Astrocyte of the cerebellum (primary cell): Measurements from ENCODE around the gene TXNRD1.

Experiments used
- DNase-seq: peaks from one replicate; pipeline ENCODE4 v3.0.0-alpha.2; 2011; ENCODE audit warnings: low read depth
- H3K4me3 ChIP-seq: 2 replicates; pipeline ENCODE4 v1.5.1; 2011; ENCODE audit warnings: mild to moderate bottlenecking, low read depth, low read length, moderate library complexity
- in situ Hi-C: cut with HindIII; loops from 2 replicates; pipeline ENCODE4 v1.10.0; 2017; ENCODE audit warnings: low sequenced_read_pairs
- TF ChIP-seq, protein P1 (sequence below): IDR thresholded peaks from 2 replicates; pipeline ENCODE4 v1.5.1; 2012; ENCODE audit warnings: low read length, low read depth, moderate library complexity, mild to moderate bottlenecking; ENCODE audit errors: missing control alignments

Gene TXNRD1

GRCh38 chr12:104314242-104314614 is 98.6 kb downstream of the TXNRD1 start:
- in situ Hi-C loops: no loop called here
- no peak for DNase-seq
- no peak overlapping the region for H3K4me3 ChIP-seq
- TF ChIP-seq, protein P1, sequence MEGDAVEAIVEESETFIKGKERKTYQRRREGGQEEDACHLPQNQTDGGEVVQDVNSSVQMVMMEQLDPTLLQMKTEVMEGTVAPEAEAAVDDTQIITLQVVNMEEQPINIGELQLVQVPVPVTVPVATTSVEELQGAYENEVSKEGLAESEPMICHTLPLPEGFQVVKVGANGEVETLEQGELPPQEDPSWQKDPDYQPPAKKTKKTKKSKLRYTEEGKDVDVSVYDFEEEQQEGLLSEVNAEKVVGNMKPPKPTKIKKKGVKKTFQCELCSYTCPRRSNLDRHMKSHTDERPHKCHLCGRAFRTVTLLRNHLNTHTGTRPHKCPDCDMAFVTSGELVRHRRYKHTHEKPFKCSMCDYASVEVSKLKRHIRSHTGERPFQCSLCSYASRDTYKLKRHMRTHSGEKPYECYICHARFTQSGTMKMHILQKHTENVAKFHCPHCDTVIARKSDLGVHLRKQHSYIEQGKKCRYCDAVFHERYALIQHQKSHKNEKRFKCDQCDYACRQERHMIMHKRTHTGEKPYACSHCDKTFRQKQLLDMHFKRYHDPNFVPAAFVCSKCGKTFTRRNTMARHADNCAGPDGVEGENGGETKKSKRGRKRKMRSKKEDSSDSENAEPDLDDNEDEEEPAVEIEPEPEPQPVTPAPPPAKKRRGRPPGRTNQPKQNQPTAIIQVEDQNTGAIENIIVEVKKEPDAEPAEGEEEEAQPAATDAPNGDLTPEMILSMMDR: no peak

DNA sequence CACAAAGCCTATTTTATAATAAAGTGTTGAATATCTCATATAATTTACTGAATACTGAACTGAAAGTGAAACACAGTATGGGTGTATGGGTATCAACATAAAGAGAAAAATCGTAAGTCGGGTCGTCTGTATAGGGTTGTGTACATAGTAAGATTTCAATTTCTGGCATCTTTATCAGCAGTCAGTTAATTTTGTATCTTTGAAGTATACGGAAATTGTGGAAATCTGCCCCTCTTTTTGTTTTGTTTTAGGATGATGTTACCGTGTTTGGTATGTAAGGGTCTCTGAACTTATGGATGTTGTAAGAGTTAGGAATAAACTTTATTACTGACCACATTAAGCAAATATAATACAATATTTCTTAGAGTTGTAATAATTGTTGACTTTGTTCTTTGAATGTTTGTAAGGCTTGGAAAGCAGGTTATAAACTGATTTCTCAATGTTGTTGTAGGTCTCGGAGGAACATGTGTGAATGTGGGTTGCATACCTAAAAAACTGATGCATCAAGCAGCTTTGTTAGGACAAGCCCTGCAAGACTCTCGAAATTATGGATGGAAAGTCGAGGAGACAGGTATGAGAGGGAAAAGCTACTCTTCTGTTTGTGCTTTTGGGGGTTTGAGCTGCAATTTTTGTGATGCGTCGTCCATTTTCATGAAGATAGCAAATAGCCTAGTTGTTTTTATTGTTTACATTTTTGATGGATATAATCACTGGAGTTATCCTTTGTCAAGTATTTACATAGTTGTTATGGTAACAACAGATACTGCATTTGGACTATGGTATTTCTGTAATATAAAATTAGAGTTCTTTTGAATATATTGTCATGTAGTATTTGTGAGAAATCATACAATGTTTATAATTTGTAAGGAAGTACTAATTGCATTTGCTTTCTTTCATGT is 100.0 kb downstream of the TXNRD1 start:
- DNase-seq: no peak
- no peak overlapping the region for H3K4me3 ChIP-seq
- in situ Hi-C loops: no loop called here
- TF ChIP-seq, protein P1: no peak

GRCh38 chr12:104316936-104317335 is 101.4 kb downstream of the TXNRD1 start:
- in situ Hi-C loops: no loop called here
- DNase-seq: no peak
- no peak overlapping the region for H3K4me3 ChIP-seq
- TF ChIP-seq, protein P1: no peak

- DNase-seq: no peak
- in situ Hi-C loops: no loop called here
- TF ChIP-seq, protein P1: no peak
Measured at GRCh38 chr12:104317538-104318210, 102.1 kb downstream of the TXNRD1 start.

GRCh38 chr12:104319028-104319427 is 103.4 kb downstream of the TXNRD1 start:
- TF ChIP-seq, protein P1: no peak
- no peak for DNase-seq
- in situ Hi-C loops: no loop called here
- no peak overlapping the region for H3K4me3 ChIP-seq

More at GRCh38 chr12:104317538-104318210, 102.1 kb downstream of the TXNRD1 start:
- H3K4me3 ChIP-seq: no peak overlapping the region

DNA sequence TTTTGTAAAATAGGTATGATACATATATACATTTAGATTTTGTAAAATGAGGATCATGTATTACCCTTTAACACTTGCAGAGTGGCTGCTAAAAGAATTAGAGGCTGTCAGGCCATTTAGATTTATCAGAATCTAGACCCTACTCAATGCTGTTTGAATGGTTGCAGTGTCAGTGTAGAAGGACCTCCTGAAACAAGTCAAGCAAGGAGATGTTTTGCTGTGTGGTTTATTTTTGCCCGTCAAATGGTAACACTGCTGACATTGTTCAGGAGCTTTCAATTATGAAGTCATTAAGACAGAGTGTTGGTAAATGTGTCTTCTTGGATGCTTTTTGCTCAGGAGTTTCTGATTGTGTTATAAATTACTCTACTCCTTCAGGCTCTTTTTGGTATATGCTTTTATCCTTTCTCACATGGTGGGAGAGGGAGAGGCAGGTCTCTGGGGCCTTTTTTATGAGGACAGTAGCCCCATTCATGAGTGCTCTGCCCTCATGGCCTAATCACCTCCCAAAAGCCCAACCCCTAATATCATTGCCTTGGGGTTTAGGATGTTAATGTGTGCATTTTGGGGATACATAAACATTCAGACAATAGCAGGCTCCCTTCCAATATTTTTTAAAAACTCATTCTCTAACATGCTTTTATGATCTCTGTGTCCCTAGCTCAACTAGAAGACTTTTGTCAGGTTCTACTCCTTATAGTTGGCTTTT is 104.5 kb downstream of the TXNRD1 start:
- in situ Hi-C loops: no loop called here
- no peak for DNase-seq
- TF ChIP-seq, protein P1: no peak
- H3K4me3 ChIP-seq: no peak overlapping the region
